Fibroblast of lung (primary cell): ENCODE measurements around the gene GREB1.

Experiments
- CTCF ChIP-seq, 2 donors: IDR thresholded peaks in 1 of 2; conservative IDR thresholded peaks in 1 of 2; 1 replicate in 1 of 2; 2 replicates in 1 of 2; pipeline ENCODE4 v1.5.1; 2011 to 2012; ENCODE audit warnings: low read length in 2 of 2, control low read depth in 1 of 2, inconsistent platforms in 1 of 2, low read depth in 1 of 2, mild to moderate bottlenecking in 1 of 2
- EZH2 ChIP-seq: IDR thresholded peaks from 2 replicates; pipeline ENCODE4 v1.5.1; 2012; ENCODE audit warnings: low read length, control low read depth, mild to moderate bottlenecking; ENCODE audit errors: missing control alignments

DNA sequence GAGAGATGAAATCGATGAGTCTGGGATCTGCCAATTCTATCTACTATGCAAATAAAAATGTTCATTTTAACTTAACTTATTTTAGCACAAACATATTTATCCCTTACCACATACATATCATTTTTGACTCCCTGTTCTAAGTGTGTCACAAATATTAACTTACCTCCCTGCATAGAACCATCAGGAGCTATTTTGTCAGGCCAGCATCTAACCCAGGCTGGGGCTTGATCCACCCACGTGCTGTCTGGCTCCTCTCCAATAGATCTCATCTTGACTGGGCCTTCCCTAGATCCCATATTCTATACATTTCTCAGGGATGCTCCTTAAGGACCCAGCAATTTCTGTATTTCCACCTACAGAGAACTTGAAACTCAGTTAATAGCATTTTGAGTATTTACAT is 115.2 kb downstream of the GREB1 start:
- TF ChIP-seq CTCF (conservative IDR thresholded peaks at IDR 0.05 in 1 of 2, IDR thresholded peaks at IDR 0.05 in 1 of 2; ENCODE audit: low read depth in 1 of 2, low read length in 2 of 2): no peak
- TF ChIP-seq EZH2: no peak
